Ovary (tissue), 9 donors: ENCODE data around the gene SCIN. TPM values are rescaled to one million over a fixed set of nuclear protein-coding genes. Genes with fewer than 3 reads are reported as not detected.
"Not testable (repeated sequence)": the region's sequence is repeated elsewhere in the genome, so short reads cannot be mapped to it uniquely, and the experiment has no call there.

Experiments used
- DNase-seq, 5 donors: peaks; one replicate each; pipeline ENCODE4 v3.0.0-alpha.2; 2019 to 2020
- H3K27ac ChIP-seq, 2 donors: fragments of 200-600 bp; one replicate each; pipeline versions ENCODE4 v1.5.1 to v1.8.0; 2019 to 2022
- H3K27me3 ChIP-seq: fragments of 200-600 bp; one replicate; pipeline ENCODE4 v1.8.0; 2022
- H3K36me3 ChIP-seq: fragments of 200-600 bp; sonication (generic); one replicate; pipeline ENCODE4 v1.5.1; 2019
- H3K4me1 ChIP-seq: one replicate; pipeline ENCODE4 v1.8.1; 2013; ENCODE audit warnings: mild to moderate bottlenecking, moderate library complexity; ENCODE audit not compliant: insufficient read depth
- H3K4me3 ChIP-seq: fragments of 200-600 bp; sonication (generic); one replicate; pipeline ENCODE4 v1.5.1; 2017
- H3K9me3 ChIP-seq, 2 donors: fragments of 200-600 bp in 1 of 2; sonication (generic) in 1 of 2; one replicate each; pipeline versions ENCODE4 v1.5.1 to v1.8.1; 2013 to 2019; ENCODE audit warnings: mild to moderate bottlenecking in 1 of 2, moderate library complexity in 1 of 2
- CTCF ChIP-seq, 3 donors: fragments of 450-650 bp in 2 of 3; fragments of 200-600 bp in 1 of 3; IDR thresholded peaks; one replicate each; pipeline versions ENCODE4 v1.5.1 to v1.8.0; 2016 to 2022; ENCODE audit warnings: antibody characterized with exemption in 3 of 3, mild to moderate bottlenecking in 1 of 3
- EP300 ChIP-seq: sonication (generic); formaldehyde crosslinking; IDR thresholded peaks from one replicate; pipeline ENCODE4 v1.6.1; 2017; ENCODE audit warnings: antibody characterized with exemption
- POLR2A ChIP-seq: fragments of 450-650 bp; IDR thresholded peaks from one replicate; pipeline ENCODE4 v1.6.1; 2017; ENCODE audit warnings: antibody characterized with exemption, mild to moderate bottlenecking, moderate library complexity
- WGBS, 3 donors: extraction: QIAGEN DNeasy Blood & Tissue Kit in 1 of 3; methylation state at CpG; one replicate each; pipeline versions ENCODE4 v1.1.5 to v1.1.7; 2013 to 2017; 5-methylcytosine and 5-hydroxymethylcytosine counted together
- intact Hi-C, 4 donors: fragments of 100-400 bp; cut with DNase I; formaldehyde crosslinking; loops; one replicate each; pipeline versions ENCODE4 v1.11.0 to v1.15.1; 2022 to 2023
- polyA plus RNA-seq, 2 donors: library from polyadenylated mRNA; stranded (reverse); fragments of 200-250 nt in 1 of 2; fragments of 350-450 nt in 1 of 2; fragmentation: Illumina TruSeq in 1 of 2; extraction: RNeasy Lipid Tissue Mini Kit (QIAGEN cat#74804) in 1 of 2; gene quantifications; one replicate each; pipeline ENCODE4 v1.2.3, GENCODE V29; 2013 to 2014
- total RNA-seq, 7 donors: library from RNA; depleted of rRNA in 2 of 7; stranded (reverse); fragments of >200 nt in 2 of 7; fragmentation: NEBNext Ultra II Directional in 3 of 7; extraction: Animal tissue kit (Norgen Biotek cat#: 25700) in 3 of 7; gene quantifications; one replicate each; pipeline versions ENCODE4 v1.1.0 to v1.2.4, GENCODE V29; 2016 to 2023
- donor health status: DM: no; HTN: no; CAD: no; lungs with moderate emphysema.
- donor health status: DM: no; HTN: no; CAD: no.
- donor health status: Bipolar disorder and iron deficiency.
- donor health status: DM: yes; HTN: yes; CAD: no.
- donor health status: DM: no; HTN: no; CAD: no.
- donor health status: DM: yes; HTN: yes; CAD: no.

The SCIN gene
- total and polyA plus RNA-seq, 9 donors, result 1.3 to 5.1 (median 2.2) TPM

- Histone ChIP-seq H3K4me3 (no peak overlapping the region), H3K36me3 (no peaks in the 10 kb centered on the region), H3K27ac (no peak overlapping the region), H3K9me3 (no peaks in the 10 kb centered on the region), H3K27me3 (no peaks in the 10 kb centered on the region), H3K4me1 (no peaks in the 10 kb centered on the region)
- no peak for DNase-seq
- no peak for TF ChIP-seq EP300
- TF ChIP-seq POLR2A, result no peak
- no peak for TF ChIP-seq CTCF (IDR thresholded peaks at IDR 0.05)
- 7 to 17% (median 12%) methylated on average over 1 of the region's 1 CpG for WGBS, 3 donors
- intact Hi-C loops, result no loop called here
Observed at GRCh38 chr7:12670000-12670729, 99.6 kb downstream of the SCIN start.

- 71 to 79% (median 73%) methylated on average over 6 of the region's 6 CpGs for WGBS, 3 donors
- no peak overlapping the region for H3K27ac ChIP-seq
- H3K9me3 ChIP-seq, result peaks cover 0 to 3% of the 10 kb centered on the region in 2 donors
- TF ChIP-seq EP300, result no peak
- no peaks in the 10 kb centered on the region for H3K27me3 ChIP-seq
- H3K4me3 ChIP-seq, result no peak overlapping the region
- intact Hi-C loops, result no loop called here
- DNase-seq, result no peak
- no peaks in the 10 kb centered on the region for H3K4me1 ChIP-seq
- no peaks in the 10 kb centered on the region for H3K36me3 ChIP-seq
Observed at GRCh38 chr7:12670743-12671520, 100.4 kb downstream of the SCIN start.

- H3K4me1 ChIP-seq, DNase-seq, H3K4me3 ChIP-seq, H3K27ac ChIP-seq, H3K9me3 ChIP-seq, intact Hi-C loops, H3K27me3 ChIP-seq, H3K36me3 ChIP-seq: not testable (repeated sequence)
- 88 to 90% (median 89%) methylated on average over 7 of the region's 7 CpGs for whole genome bisulfite sequencing, 3 donors
Observed at GRCh38 chr7:12673436-12673835, 102.9 kb downstream of the SCIN start.

GRCh38 chr7:12674053-12674452 is 103.5 kb downstream of the SCIN start:
- H3K27ac ChIP-seq, result no peak overlapping the region
- 93 to 99% (median 96%) methylated on average over 2 of the region's 2 CpGs for WGBS, 3 donors
- no peaks in the 10 kb centered on the region for H3K27me3 ChIP-seq
- no peaks in the 10 kb centered on the region for H3K36me3 ChIP-seq
- H3K4me3 ChIP-seq, result no peak overlapping the region
- peaks cover 0 to 4% of the 10 kb centered on the region in 2 donors for H3K9me3 ChIP-seq
- no peak for DNase-seq
- no peaks in the 10 kb centered on the region for H3K4me1 ChIP-seq
- intact Hi-C loops, result no loop called here
- TF ChIP-seq CTCF (IDR thresholded peaks at IDR 0.05), result no peak
- TF ChIP-seq EP300, result no peak
- TF ChIP-seq POLR2A, result no peak

- WGBS, 3 donors, result 75 to 94% (median 81%) methylated on average over 4 of the region's 4 CpGs
- no peak for TF ChIP-seq POLR2A
- TF ChIP-seq CTCF (IDR thresholded peaks at IDR 0.05), result no peak
- TF ChIP-seq EP300, result no peak
- H3K27me3 ChIP-seq, result no peaks in the 10 kb centered on the region
- H3K27ac ChIP-seq, result no peak overlapping the region
- H3K4me3 ChIP-seq, result no peak overlapping the region
- no peak for DNase-seq
- H3K9me3 ChIP-seq, result peaks cover 0 to 4% of the 10 kb centered on the region in 2 donors
- H3K36me3 ChIP-seq, result no peaks in the 10 kb centered on the region
- intact Hi-C loops, result no loop called here
- H3K4me1 ChIP-seq, result no peaks in the 10 kb centered on the region
Observed at GRCh38 chr7:12674861-12675260, 104.3 kb downstream of the SCIN start.
